DMS53 (cell line): ENCODE data around the gene TRABD2B.
"Not testable (repeated sequence)": the region's sequence is repeated elsewhere in the genome, so short reads cannot be mapped to it uniquely, and the experiment has no call there.

Experiments used
- DNase-seq: peaks from one replicate; lab custom pipeline; 2025; lab: John Stamatoyannopoulos, UW

Gene TRABD2B

GRCh38 chr1:47967864-47968555 is 29.2 kb downstream of the TRABD2B start:
- no peak for DNase-seq

- DNase-seq: no peak
Observed at GRCh38 chr1:47965816-47966215, 31.4 kb downstream of the TRABD2B start.

GRCh38 chr1:47964636-47965035 is 32.5 kb downstream of the TRABD2B start:
- DNase-seq: no peak

GRCh38 chr1:47963568-47964358 is 33.4 kb downstream of the TRABD2B start:
- no peak for DNase-seq

- peak; percentile 37 for DNase-seq
Observed at GRCh38 chr1:47962750-47963492, 34.3 kb downstream of the TRABD2B start.

GRCh38 chr1:47961835-47962234 is 35.4 kb downstream of the TRABD2B start:
- not testable (repeated sequence) for DNase-seq

- DNase-seq: not testable (repeated sequence)
Observed at GRCh38 chr1:47956491-47956890, 40.7 kb downstream of the TRABD2B start.

- no peak for DNase-seq
Observed at GRCh38 chr1:47953661-47954060, 43.5 kb downstream of the TRABD2B start.

- peak; percentile 36 for DNase-seq
Observed at GRCh38 chr1:47951545-47952235, 45.5 kb downstream of the TRABD2B start.

- no peak for DNase-seq
Observed at GRCh38 chr1:47951026-47951425, 46.2 kb downstream of the TRABD2B start.

GRCh38 chr1:47950471-47950870 is 46.7 kb downstream of the TRABD2B start:
- DNase-seq: no peak

GRCh38 chr1:47948126-47948525 is 49.1 kb downstream of the TRABD2B start:
- peak; percentile 94 for DNase-seq

GRCh38 chr1:47947531-47947930 is 49.7 kb downstream of the TRABD2B start:
- no peak for DNase-seq

- no peak for DNase-seq
Observed at GRCh38 chr1:47944561-47944960, 52.6 kb downstream of the TRABD2B start.

- peak; percentile 88 for DNase-seq
Observed at GRCh38 chr1:47942240-47942629, 55.0 kb downstream of the TRABD2B start.

GRCh38 chr1:47941609-47942239 is 55.5 kb downstream of the TRABD2B start:
- peak; percentile 94 for DNase-seq

GRCh38 chr1:47940779-47941178 is 56.4 kb downstream of the TRABD2B start:
- DNase-seq: peak; percentile 28

- DNase-seq: peak; percentile 52
Observed at GRCh38 chr1:47940326-47940725, 56.9 kb downstream of the TRABD2B start.

GRCh38 chr1:47938520-47938919 is 58.7 kb downstream of the TRABD2B start:
- no peak for DNase-seq

GRCh38 chr1:47937586-47938254 is 59.5 kb downstream of the TRABD2B start:
- DNase-seq: no peak
